Mesenchymal stem cell (in vitro differentiated cells and primary cell): ENCODE results near the gene MISP.

Experiments
- DNase-seq: peaks from one replicate; pipeline ENCODE4 v3.0.0-alpha.2; 2013
- H2AFZ ChIP-seq: one replicate; pipeline ENCODE4 v1.6.1; 2013; ENCODE audit warnings: low read depth, mild to moderate bottlenecking, control low read depth, inconsistent platforms, low read length, moderate library complexity
- H2AK5ac ChIP-seq: 2 replicates; pipeline ENCODE4 v1.6.1; 2013; ENCODE audit warnings: low read length, moderate library complexity, mild to moderate bottlenecking, inconsistent platforms; ENCODE audit not compliant: severe bottlenecking
- H2BK120ac ChIP-seq: one replicate; pipeline ENCODE4 v1.6.1; 2013; ENCODE audit warnings: low read depth, mild to moderate bottlenecking, inconsistent platforms, low read length, moderate library complexity
- H2BK12ac ChIP-seq, 2 experiments: one replicate each; pipeline ENCODE4 v1.6.1; 2013; ENCODE audit warnings: inconsistent platforms in 2 of 2, low read length in 2 of 2, mild to moderate bottlenecking in 2 of 2, moderate library complexity in 2 of 2, control low read depth in 1 of 2
- H2BK15ac ChIP-seq: one replicate; pipeline ENCODE4 v1.6.1; 2013; ENCODE audit warnings: mild to moderate bottlenecking, low read depth, inconsistent platforms; ENCODE audit not compliant: poor library complexity, severe bottlenecking
- H2BK5ac ChIP-seq: 2 replicates; pipeline ENCODE4 v1.6.1; 2013; ENCODE audit warnings: low read depth, mild to moderate bottlenecking, low read length, control low read depth, inconsistent platforms; ENCODE audit not compliant: poor library complexity, severe bottlenecking
- H3K14ac ChIP-seq, 2 experiments: one replicate each; pipeline ENCODE4 v1.6.1; 2013; ENCODE audit warnings: inconsistent platforms in 2 of 2, low read length in 2 of 2, control low read depth in 1 of 2, mild to moderate bottlenecking in 1 of 2, moderate library complexity in 1 of 2
- H3K18ac ChIP-seq, 2 experiments: one replicate each; pipeline ENCODE4 v1.6.1; 2013; ENCODE audit warnings: inconsistent platforms in 2 of 2, low read length in 2 of 2, control low read depth in 1 of 2, low read depth in 1 of 2, mild to moderate bottlenecking in 1 of 2
- H3K23ac ChIP-seq, 2 experiments: one replicate each; pipeline ENCODE4 v1.6.1; 2013; ENCODE audit warnings: inconsistent platforms in 2 of 2, low read length in 2 of 2, mild to moderate bottlenecking in 2 of 2, moderate library complexity in 2 of 2, control low read depth in 1 of 2
- H3K27ac ChIP-seq: 2 replicates; pipeline ENCODE4 v1.5.1; 2013; ENCODE audit warnings: mild to moderate bottlenecking, moderate library complexity, low read length, control low read depth, inconsistent platforms; ENCODE audit not compliant: poor library complexity, severe bottlenecking
- H3K27me3 ChIP-seq, 2 experiments: 2 replicates each; pipeline versions ENCODE4 v1.6.1 to v1.7.0; 2013; ENCODE audit warnings: low read length in 2 of 2, mild to moderate bottlenecking in 2 of 2, moderate library complexity in 2 of 2, control low read depth in 1 of 2, inconsistent platforms in 1 of 2; ENCODE audit not compliant: control insufficient read depth in 1 of 2, insufficient read depth in 1 of 2
- H3K36me3 ChIP-seq, 2 experiments: 2 replicates each; pipeline versions ENCODE4 v1.6.1 to v1.7.0; 2013; ENCODE audit warnings: low read length in 2 of 2, control low read depth in 1 of 2, inconsistent platforms in 1 of 2, low read depth in 1 of 2, mild to moderate bottlenecking in 1 of 2; ENCODE audit not compliant: insufficient read depth in 2 of 2, control insufficient read depth in 1 of 2
- H3K4ac ChIP-seq, 2 experiments: one replicate each; pipeline ENCODE4 v1.6.1; 2013; ENCODE audit warnings: inconsistent platforms in 2 of 2, low read length in 2 of 2, mild to moderate bottlenecking in 2 of 2, moderate library complexity in 2 of 2, control low read depth in 1 of 2, low read depth in 1 of 2
- H3K4me1 ChIP-seq: 2 replicates; pipeline ENCODE4 v1.6.1; 2013; ENCODE audit warnings: low read depth, low read length, control low read depth; ENCODE audit not compliant: control insufficient read depth, insufficient read depth
- H3K4me2 ChIP-seq: 2 replicates; pipeline ENCODE4 v1.6.1; 2013; ENCODE audit warnings: low read length, mild to moderate bottlenecking, inconsistent platforms; ENCODE audit not compliant: poor library complexity, severe bottlenecking
- H3K4me3 ChIP-seq, 2 experiments: 2 replicates each; pipeline versions ENCODE4 v1.5.1 to v1.7.0; 2013; ENCODE audit warnings: low read length in 2 of 2, mild to moderate bottlenecking in 2 of 2, control low read depth in 1 of 2, low read depth in 1 of 2; ENCODE audit not compliant: insufficient read depth in 1 of 2
- H3K79me1 ChIP-seq: replicated peaks from 2 replicates; pipeline ENCODE4 v1.6.1; 2013; ENCODE audit warnings: mild to moderate bottlenecking, control low read depth, low read length, inconsistent platforms; ENCODE audit not compliant: poor library complexity, severe bottlenecking
- H3K9ac ChIP-seq: 2 replicates; pipeline ENCODE4 v1.7.0; 2013; ENCODE audit warnings: mild to moderate bottlenecking, low read length, moderate library complexity
- H3K9me3 ChIP-seq: 2 replicates; pipeline ENCODE4 v1.7.0; 2013; ENCODE audit warnings: mild to moderate bottlenecking, low read length; ENCODE audit not compliant: control insufficient read depth
- H4K8ac ChIP-seq: one replicate; pipeline ENCODE4 v1.6.1; 2013; ENCODE audit warnings: inconsistent platforms, mild to moderate bottlenecking, low read length, moderate library complexity
- H4K91ac ChIP-seq: one replicate; pipeline ENCODE4 v1.6.1; 2013; ENCODE audit warnings: mild to moderate bottlenecking, low read length, inconsistent platforms
- WGBS: methylation state at CpG from one replicate; pipeline ENCODE4 v1.1.7; 2013; ENCODE audit warnings: mixed read lengths; 5-methylcytosine and 5-hydroxymethylcytosine counted together

MISP gene

DNA sequence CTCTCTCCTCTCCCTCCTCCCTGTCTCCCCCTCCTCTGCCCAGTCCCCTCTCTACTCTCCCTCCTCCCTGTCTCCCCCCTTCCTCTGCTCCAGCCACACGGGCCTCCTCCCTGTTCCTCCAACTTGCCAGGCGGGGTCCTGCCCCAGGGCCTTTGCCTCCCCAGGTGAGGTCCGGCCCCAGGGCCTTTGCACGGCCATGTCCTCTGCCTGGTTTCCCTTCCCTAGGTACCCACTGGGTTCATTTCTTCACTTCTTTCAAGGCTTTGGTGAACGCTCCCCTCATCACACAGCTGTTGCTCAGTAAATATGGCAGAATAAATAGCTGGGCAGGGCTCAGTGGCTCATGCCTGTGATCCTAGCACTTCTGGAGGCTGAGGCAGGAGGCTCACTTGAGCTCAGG lies 21.2 kb downstream of the MISP start:
- Histone ChIP-seq H3K9me3 (no peaks in the 10 kb centered on the region), H3K4ac (peak overlapping the region in 1 of 2 experiments; percentile 11), H2BK15ac (no peak overlapping the region), H2AFZ (no peak overlapping the region), H3K27ac (no peak overlapping the region), H4K8ac (no peak overlapping the region), H3K23ac (no peak overlapping the region), H3K36me3 (no peaks in the 10 kb centered on the region), H3K4me1 (peaks cover 20% of the 10 kb centered on the region), H2BK12ac (peak overlapping the region in 1 of 2 experiments; percentile 22), H2BK120ac (no peak overlapping the region), H3K4me2 (no peak overlapping the region), H3K14ac (no peak overlapping the region), H3K79me1 (no peaks in the 10 kb centered on the region), H3K27me3 (no peaks in the 10 kb centered on the region), H3K18ac (no peak overlapping the region), H3K4me3 (no peak overlapping the region), H3K9ac (no peak overlapping the region), H4K91ac (no peak overlapping the region), H2BK5ac (no peak overlapping the region), H2AK5ac (peak overlapping the region; percentile 98)
- DNase-seq = no peak
- WGBS = 88% methylated on average over 5 of the region's 5 CpGs

DNA sequence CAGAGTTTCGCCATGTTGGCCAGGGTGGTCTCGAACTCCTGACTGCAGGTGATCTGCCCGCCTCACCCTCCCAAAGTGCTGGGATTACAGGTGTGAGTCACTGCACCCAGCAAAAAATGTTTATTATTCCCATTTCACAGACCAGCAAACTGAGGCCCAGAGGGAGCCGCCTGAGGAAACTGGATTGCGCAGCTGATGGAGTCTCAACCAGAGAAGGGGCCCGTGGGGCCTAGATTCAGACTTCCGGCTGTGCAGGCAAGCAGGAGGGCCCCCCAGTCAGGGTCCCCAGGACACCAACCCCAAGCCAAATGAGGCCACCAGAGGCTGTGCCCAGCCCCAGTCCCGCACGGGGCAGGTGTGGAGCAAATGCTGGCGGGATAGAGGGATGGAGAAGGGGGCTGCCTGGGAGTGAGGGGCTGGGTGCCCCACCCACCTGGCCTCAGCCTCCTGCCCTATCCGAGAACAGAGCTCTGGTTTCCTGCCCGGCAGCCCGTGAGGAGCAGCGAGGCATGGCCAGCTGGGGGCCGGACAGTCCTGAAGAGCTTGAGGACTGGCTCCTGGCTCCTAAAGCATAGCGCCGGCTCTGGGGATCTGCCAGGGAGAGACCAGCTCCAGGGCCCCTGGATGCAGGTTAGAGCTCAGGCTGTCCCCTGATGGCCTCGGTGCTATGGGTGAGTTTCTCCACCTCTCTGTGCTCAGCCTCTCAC lies 22.0 kb downstream of the MISP start:
- no peak overlapping the region for H3K4ac ChIP-seq
- no peak for DNase-seq
- WGBS = 57% methylated on average over 18 of the region's 18 CpGs

DNA sequence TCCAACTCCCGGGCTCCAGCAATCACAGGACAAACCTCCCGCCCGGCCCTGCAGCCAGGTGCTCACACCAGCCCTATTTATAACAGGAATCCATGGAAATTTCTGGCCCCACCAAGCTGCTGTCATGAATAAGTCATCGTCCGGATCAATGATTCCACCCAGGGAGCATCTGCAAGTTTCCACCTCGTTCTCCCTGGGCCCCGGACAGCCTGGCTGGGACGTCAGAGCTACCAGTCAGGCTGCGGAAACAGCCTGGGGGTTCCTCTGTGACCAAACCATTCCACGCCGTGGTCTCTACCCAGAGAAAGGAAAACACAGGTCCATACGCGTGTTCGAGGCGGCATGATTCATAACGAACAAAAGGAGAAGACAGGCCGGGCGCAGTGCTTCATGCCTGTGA lies 25.6 kb downstream of the MISP start:
- DNase-seq = no peak
- Histone ChIP-seq H3K4me3 (no peak overlapping the region), H2AK5ac (no peak overlapping the region), H2BK15ac (no peak overlapping the region), H4K91ac (no peak overlapping the region), H2AFZ (no peak overlapping the region), H3K27me3 (no peaks in the 10 kb centered on the region), H3K79me1 (no peaks in the 10 kb centered on the region), H3K9ac (no peak overlapping the region), H2BK12ac (peak overlapping the region in 1 of 2 experiments; percentile 77), H2BK120ac (no peak overlapping the region), H4K8ac (no peak overlapping the region), H3K36me3 (no peaks in the 10 kb centered on the region), H3K18ac (no peak overlapping the region), H3K4me2 (peak overlapping the region; percentile 14), H3K4me1 (peaks cover 24% of the 10 kb centered on the region), H3K4ac (no peak overlapping the region), H2BK5ac (no peak overlapping the region), H3K23ac (no peak overlapping the region), H3K9me3 (no peaks in the 10 kb centered on the region), H3K14ac (no peak overlapping the region), H3K27ac (peak overlapping the region; percentile 79)
- 89% methylated on average over 18 of the region's 18 CpGs for WGBS

More for the DNA sequence above, 22.0 kb downstream of the MISP start:
- no peaks in the 10 kb centered on the region for H3K79me1 ChIP-seq
- H2AFZ ChIP-seq = no peak overlapping the region
- peak overlapping the region; percentile 68 for H2AK5ac ChIP-seq
- no peak overlapping the region for H3K4me3 ChIP-seq
- peak overlapping the region in 1 of 2 experiments; percentile 88 for H3K14ac ChIP-seq
- H2BK15ac ChIP-seq = peak overlapping the region; percentile 6
- no peak overlapping the region for H2BK5ac ChIP-seq
- H3K27me3 ChIP-seq = no peaks in the 10 kb centered on the region
- H3K9ac ChIP-seq = no peak overlapping the region
- peaks cover 22% of the 10 kb centered on the region for H3K4me1 ChIP-seq
- H3K27ac ChIP-seq = peak overlapping the region; percentile 80
- H2BK120ac ChIP-seq = peak overlapping the region; percentile 49
- H3K4me2 ChIP-seq = no peak overlapping the region
- no peak overlapping the region for H3K23ac ChIP-seq
- H4K8ac ChIP-seq = peak overlapping the region; percentile 16
- no peak overlapping the region for H4K91ac ChIP-seq
- H3K9me3 ChIP-seq = no peaks in the 10 kb centered on the region
- H3K36me3 ChIP-seq = no peaks in the 10 kb centered on the region
- H3K18ac ChIP-seq = peak overlapping the region in 1 of 2 experiments; percentile 54
- peak overlapping the region; percentile 8 to 21 for H2BK12ac ChIP-seq

DNA sequence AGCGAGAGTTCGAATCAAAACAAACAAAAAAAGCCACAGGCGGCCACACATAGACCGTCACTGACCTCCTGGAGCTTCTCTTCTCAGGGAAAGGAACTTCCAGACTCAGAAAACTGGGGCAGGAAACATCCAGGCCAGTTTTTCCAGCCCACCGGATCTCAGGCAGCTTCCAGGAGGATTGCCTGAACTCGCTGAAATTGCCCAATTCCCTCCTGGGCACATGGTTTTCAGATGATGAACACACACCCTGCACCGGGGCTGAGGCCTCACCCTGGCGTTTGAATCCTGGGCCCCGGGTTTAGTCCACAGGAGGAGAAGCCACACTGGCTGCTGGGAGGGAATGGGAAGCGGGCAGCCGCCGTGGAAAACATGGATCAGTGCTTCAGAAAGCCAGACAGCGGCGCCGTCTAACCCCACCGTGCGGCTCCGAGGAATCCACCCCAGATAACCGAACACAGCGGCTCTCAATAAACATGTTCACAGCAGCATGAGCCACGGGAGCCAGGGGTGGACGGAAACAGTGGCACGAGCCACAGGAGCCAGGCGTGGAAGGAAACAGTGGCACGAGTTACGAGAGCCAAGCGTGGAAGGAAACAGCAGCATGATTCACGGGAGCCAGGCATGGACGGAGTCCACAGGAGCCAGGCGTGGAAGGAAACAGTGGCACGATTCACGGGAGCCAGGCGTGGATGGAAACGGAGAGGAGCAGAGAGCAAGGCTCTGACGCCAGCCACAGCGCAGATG lies 28.2 kb downstream of the MISP start:
- 61% methylated on average over 36 of the region's 36 CpGs for WGBS
- Histone ChIP-seq H2BK12ac (peak overlapping the region; percentile 99), H2BK120ac (peak overlapping the region; percentile 90), H3K23ac (no peak overlapping the region), H3K4ac (peak overlapping the region; percentile 45 to 98), H3K36me3 (no peaks in the 10 kb centered on the region), H3K79me1 (peaks cover 5% of the 10 kb centered on the region), H4K8ac (peak overlapping the region; percentile 82), H3K4me3 (peak overlapping the region in 1 of 2 experiments; percentile 28), H3K27ac (peak overlapping the region; percentile 84), H3K4me1 (peaks cover 31% of the 10 kb centered on the region), H3K14ac (peak overlapping the region in 1 of 2 experiments; percentile 22), H2AFZ (peak overlapping the region; percentile 73), H2AK5ac (peak overlapping the region; percentile 67), H3K18ac (peak overlapping the region; percentile 85 to 96), H4K91ac (peak overlapping the region; percentile 100), H3K9me3 (no peaks in the 10 kb centered on the region), H3K9ac (peak overlapping the region; percentile 77), H3K27me3 (no peaks in the 10 kb centered on the region), H2BK5ac (peak overlapping the region; percentile 68), H3K4me2 (no peak overlapping the region), H2BK15ac (peak overlapping the region; percentile 15)
- DNase-seq = peak; percentile 98
